HCT116 (cell line): Measurements from ENCODE around the gene IL36B.

Experiments
- CEBPB ChIP-seq: IDR thresholded peaks from 2 replicates; pipeline ENCODE4 v1.6.1; 2012; ENCODE audit warnings: low read depth
- CTCF ChIP-seq, 3 experiments: fragments of 200-600 bp in 1 of 3; sonication (generic) in 1 of 3; IDR thresholded peaks in 2 of 3; conservative IDR thresholded peaks in 1 of 3; 2 replicates each; pipeline ENCODE4 v1.5.1; 2012 to 2017; ENCODE audit warnings: low read depth in 2 of 3, low read length in 2 of 3, antibody characterized with exemption in 1 of 3, borderline replicate concordance in 1 of 3, control low read depth in 1 of 3, mild to moderate bottlenecking in 1 of 3, mixed read lengths in 1 of 3, mixed run types in 1 of 3, moderate library complexity in 1 of 3; ENCODE audit not compliant: insufficient read depth in 1 of 3
- EZH2 ChIP-seq: fragments of 200-600 bp; sonication (generic); IDR thresholded peaks from 2 replicates; pipeline ENCODE4 v1.6.1; 2017; ENCODE audit warnings: antibody characterized with exemption, mixed run types
- EZH2phosphoT487 ChIP-seq: fragments of 200-600 bp; IDR thresholded peaks from 2 replicates; pipeline ENCODE4 v1.6.1; 2018; ENCODE audit warnings: antibody characterized with exemption, borderline replicate concordance
- JUND ChIP-seq: IDR thresholded peaks from 2 replicates; pipeline ENCODE4 v1.6.1; 2012
- MAX ChIP-seq: IDR thresholded peaks from 2 replicates; pipeline ENCODE4 v1.6.1; 2012
- POLR2A ChIP-seq: IDR thresholded peaks from 2 replicates; pipeline ENCODE4 v1.7.0; 2011; ENCODE audit warnings: borderline replicate concordance; ENCODE audit not compliant: insufficient read depth, insufficient read length; ENCODE audit errors: extremely low read depth
- POLR2AphosphoS5 ChIP-seq: IDR thresholded peaks from 2 replicates; pipeline ENCODE4 v1.6.1; 2011; ENCODE audit warnings: mild to moderate bottlenecking, low read depth, low read length, moderate library complexity
- REST ChIP-seq: IDR thresholded peaks from 2 replicates; pipeline ENCODE4 v1.6.1; 2012; ENCODE audit warnings: low read depth
- SIN3A ChIP-seq: IDR thresholded peaks from 2 replicates; pipeline ENCODE4 v1.6.1; 2012; ENCODE audit warnings: low read depth
- SRF ChIP-seq: IDR thresholded peaks from 2 replicates; pipeline ENCODE4 v1.6.1; 2012; ENCODE audit warnings: low read depth
- TCF7L2 ChIP-seq: IDR thresholded peaks from 2 replicates; pipeline ENCODE4 v1.7.0; 2011; ENCODE audit warnings: borderline replicate concordance, inconsistent platforms; ENCODE audit not compliant: insufficient read depth, insufficient read length; ENCODE audit errors: extremely low read depth
- ZFX ChIP-seq: fragments of 450-650 bp; IDR thresholded peaks from 2 replicates; pipeline ENCODE4 v1.6.1; 2017
- ZNF274 ChIP-seq: fragments of 200-500 bp; sonication (Bioruptor generic); IDR thresholded peaks from 2 replicates; pipeline ENCODE4 v1.6.1; 2014; ENCODE audit warnings: mild to moderate bottlenecking, low read depth, low read length, inconsistent platforms

GRCh38 chr2:113075030-113075429, 22.4 kb upstream of the IL36B start:
- TF ChIP-seq EZH2phosphoT487 (no peak), CTCF (IDR thresholded peaks at IDR 0.05 in 2 of 3, conservative IDR thresholded peaks at IDR 0.05 in 1 of 3; ENCODE audit: borderline replicate concordance in 1 of 3, insufficient read depth in 1 of 3, low read depth in 2 of 3, low read length in 2 of 3) (no peak), POLR2AphosphoS5 (no peak), ZNF274 (no peak), SIN3A (no peak), JUND (no peak), POLR2A (no peak), SRF (no peak), MAX (no peak), EZH2 (no peak), REST (no peak), ZFX (no peak), TCF7L2 (no peak), CEBPB (no peak)
